Epidermal melanocyte (primary cell): ENCODE results near the gene NRSN1.
A peak's percentile ranks its signal among the peaks of the same experiment; 100 is the strongest.

Source experiments
- DNase-seq: peaks from one replicate; pipeline ENCODE4 v3.0.0; 2011; ENCODE audit warnings: low spot score; ENCODE audit not compliant: insufficient read length

NRSN1 gene, protein sequence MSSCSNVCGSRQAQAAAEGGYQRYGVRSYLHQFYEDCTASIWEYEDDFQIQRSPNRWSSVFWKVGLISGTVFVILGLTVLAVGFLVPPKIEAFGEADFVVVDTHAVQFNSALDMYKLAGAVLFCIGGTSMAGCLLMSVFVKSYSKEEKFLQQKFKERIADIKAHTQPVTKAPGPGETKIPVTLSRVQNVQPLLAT

DNA sequence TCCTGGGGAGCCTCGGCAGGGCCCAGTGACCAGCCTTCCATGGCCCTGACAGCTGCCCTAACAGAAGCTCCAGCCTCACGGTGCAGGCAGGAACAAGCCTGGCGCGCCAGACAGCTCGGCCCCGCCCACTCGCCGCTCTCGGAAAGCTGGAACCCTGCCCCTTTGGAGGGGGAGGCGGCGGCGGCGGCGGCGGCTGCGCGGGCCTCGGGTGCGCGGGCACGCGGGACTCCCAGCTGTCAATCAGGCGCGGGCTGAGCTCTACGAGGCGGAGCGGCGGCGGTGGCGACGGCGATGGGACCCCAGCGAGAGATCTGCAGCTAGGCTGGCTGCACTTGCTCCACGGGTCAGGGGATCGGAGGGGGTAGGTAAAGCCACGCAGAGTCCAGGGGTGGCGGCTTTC, at the start of gene NRSN1:
TSS of gene NRSN1 (plus strand) at position 236 of the 400 bp plus-strand sequence. CDS start 8,113 bp downstream, outside the sequence.
- DNase-seq: no peak

DNA sequence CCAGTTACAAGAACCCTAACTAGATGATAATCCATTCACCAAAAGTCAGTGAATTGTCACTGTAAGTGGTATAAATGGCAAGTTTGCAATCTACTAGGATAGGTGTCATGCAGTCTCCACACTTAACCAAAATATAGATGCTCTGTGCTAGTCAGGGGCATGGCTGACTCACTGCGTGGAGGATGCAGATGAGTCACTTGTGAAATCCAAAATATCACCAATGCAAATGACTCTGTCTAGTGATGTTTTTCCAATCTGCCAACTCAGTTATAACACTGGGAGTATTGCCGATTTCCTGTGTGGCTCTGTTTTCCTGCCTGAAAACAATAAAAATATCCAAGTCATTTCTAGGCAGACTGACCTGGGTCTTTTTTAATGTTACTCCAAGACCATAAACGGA, 47.8 kb upstream of the NRSN1 start:
- no peak for DNase-seq

DNA sequence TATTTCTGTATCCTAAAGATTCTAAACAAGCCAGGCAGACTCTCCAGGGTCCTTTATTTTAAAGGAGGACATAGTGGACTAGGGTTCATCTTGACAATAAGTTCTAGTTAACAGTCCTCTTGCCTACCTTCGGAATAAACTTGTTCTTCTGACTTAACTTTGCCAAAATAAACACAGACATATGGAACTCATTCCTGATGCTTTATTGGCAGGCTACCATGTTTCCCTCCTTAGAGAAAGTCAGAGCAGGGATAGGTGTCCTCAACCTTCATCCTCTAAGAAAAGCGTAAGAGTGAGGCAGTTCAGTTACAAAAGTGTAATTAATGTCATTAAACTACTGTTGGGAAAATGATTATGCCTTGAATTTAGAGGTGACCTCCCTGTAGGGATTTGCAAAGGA, 46.9 kb upstream of the NRSN1 start:
- DNase-seq: no peak

DNA sequence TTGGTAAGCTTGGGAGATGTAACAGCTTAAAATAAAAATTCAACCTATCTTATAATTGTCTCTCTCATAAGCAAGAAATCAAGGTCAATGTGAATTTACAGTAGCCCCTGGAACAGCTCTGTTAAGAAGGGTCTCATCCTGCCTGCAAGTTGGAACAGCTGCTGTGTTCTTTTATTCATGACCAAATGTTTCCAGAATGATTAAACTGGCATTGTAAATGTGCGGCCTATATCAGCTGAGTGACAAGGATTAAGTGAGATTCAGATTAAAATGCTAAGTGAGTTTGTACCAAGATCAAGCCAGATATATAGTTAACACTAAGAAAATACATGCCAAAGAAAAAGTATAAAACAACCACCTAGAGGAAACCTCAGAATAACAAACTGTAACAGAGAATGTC, 45.3 kb upstream of the NRSN1 start:
- DNase-seq: no peak

DNA sequence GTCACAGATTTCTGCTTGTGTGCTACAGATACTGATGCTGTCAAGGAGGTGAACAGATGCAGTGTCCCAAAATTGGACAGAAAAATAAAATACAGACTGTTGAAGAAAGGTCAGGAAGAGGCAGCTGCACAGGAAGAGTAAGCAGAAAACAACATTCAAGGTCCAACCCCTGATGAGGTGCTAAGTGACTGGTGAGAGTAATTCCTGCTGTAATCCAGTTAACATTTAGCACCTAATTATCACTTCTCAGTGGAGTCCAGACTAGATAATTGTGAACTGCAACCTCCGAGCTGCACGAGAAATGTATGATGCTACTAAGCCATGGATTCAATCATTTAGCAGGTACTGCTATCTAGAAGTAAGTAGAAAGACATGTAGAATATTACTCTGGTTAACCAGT, 36.3 kb upstream of the NRSN1 start:
- no peak for DNase-seq

DNA sequence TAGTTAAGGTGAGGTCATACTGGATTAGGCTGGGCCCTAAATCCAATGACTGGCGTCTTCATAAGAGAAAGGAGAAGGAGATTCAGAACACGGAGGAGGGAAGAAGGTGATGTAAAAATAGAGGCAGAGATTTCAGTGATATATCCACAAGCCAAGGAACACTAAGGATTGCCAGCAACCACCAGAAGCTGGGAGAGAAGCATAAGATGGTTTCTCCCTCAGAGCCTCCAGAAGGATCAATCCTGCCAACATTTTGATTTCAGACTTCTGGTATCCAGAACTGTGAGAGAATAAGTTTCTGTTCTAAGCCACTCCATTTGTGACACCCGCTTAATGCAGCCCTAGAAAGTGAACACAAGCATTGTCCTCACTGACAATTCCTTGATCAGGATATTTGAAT, 33.6 kb upstream of the NRSN1 start:
- no peak for DNase-seq

DNA sequence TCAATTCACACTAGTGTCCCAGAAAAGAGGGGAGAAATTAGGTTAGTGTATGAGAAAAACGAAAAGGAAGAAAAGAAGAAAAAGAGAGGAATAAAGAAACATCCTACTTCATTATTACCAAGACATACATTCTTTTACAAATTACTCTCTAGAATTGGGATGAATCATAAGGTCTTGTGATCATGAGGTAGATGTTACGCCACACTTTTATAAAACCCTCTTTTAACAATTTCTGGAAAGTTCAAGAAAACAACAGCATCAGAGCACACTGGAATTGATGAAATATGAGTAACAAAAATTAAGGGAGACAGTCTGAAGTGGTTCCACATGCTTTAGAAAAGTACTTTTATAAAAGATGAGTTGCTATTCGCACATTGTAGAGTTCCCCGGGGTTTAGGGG, 32.6 kb upstream of the NRSN1 start:
- no peak for DNase-seq

DNA sequence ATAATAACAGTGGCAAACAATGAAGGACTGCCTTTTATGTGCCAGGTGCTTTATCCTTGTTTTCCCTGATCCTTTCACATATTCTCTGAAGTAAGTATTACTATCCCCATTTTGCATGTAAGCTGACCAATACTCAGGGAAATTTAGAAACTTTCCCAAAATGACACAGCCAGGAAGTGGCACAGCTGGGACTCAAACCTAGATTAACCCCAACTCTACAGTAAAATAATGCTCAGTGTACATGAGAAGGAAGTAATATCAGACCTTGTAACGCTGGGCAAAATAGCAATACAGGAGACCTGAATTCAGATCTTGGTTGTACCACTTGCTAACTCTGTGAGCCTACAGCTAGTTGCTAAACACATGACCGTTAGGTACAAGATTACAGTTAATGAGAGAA, 26.8 kb upstream of the NRSN1 start:
- DNase-seq: no peak

DNA sequence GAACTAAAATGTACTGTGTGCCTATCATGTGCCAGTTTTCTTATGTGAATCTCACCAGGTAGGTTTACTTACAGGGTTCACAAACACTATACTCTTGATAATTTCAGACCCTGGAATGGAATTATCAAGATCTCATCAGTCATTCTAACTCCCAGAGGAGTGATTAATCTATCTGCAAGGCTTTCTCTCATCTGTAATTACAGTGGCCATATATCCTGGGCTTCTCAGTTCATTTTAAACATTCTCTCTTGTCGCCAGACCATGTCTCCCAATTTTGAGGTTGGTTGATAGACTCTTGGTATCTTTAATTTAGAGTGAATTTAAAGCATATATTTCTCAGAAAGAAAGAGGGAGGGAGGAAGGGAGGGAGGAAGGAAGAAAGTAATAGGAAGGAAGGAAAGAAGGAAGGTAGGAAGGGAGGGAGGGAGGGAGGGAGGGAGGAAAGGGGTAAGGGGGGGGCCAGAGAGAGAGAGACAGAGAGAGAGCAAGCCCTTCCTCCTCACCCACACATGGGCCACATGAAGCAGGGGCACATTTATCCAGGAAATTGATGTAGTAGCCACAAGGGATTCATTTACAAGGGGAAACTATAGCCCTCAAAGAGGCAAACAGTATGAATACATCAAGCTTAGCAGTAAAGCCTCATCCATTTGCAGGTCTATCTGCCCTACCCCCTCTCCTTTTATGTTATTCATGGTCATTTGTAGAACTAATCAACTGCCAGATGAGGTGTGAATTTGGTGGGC, 25.8 kb upstream of the NRSN1 start:
- DNase-seq: no peak

DNA sequence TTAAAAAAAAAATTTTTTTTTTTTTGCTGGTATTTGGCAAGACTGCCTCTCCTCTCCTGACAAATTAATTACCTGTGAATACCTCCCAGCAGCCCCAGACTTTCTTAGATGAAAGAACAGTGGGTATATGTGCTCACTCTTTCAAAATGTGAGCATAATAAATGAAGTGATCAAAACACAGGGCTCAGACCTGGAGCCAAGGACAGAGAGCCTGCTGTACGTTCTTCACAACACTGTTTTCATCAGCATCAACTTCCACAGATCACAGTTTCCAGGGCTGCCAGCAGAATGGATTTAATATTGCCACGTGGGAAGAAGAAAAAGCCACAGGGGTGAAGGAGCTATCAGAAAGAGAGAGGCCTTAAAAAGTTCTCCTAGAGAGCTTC, 25.3 kb upstream of the NRSN1 start:
- DNase-seq: no peak

DNA sequence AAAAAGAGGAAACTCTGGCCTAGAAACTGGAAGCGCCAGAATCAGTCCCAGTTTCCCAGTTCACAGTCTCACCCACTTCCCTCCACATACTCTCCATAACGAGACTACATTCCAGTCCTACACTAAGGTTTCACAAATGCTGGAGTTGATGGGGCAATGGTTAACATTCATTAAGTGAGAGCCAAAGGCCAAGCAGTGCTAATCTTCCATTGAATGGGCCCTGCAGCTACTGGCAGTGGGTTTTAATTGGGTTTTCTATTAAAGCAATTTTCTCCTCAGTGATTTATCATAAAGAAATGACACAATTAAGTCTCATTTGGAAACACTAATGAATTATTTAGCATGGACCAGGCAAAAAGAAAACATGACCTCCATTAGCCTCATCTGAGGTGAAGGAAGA, 20.8 kb upstream of the NRSN1 start:
- DNase-seq: no peak

DNA sequence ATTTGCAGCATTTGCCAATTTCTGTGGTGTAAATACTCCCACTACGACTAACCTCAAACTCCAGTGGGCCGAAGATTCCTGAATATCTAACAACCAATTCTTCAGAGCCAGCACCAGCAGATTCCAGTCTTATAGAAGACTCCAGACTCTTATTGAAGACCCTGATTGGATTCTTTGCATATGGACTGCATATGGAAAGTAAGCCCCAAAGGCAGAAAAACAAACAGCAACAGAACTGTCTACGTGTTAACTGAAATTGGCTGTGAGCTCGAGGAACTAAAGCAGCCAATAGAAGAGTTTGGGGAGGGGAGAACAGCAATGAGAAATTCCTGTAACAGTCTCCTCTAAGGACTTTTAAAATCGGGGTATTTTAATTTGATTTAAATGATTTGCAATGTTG, 19.7 kb upstream of the NRSN1 start:
- DNase-seq: no peak

DNA sequence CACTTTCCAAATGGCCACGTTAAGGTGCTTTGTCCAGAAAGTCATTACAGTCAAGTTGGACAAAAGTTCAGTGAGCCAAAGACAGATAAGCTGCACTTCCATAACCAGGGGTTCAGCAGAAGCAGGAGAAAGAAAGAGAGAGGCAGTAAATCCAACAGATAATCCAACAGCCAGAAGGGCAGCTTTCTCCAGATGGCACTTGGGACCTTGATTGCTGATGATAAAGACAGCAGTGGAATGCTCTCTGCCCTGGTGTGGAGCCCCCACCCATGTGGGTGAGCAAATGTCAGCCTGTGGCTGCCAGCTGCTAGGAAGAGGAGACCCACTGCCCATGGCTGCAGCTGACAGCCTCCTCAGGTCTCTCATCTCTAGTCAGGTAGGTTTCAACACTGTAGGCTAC, 18.7 kb upstream of the NRSN1 start:
- DNase-seq: no peak

DNA sequence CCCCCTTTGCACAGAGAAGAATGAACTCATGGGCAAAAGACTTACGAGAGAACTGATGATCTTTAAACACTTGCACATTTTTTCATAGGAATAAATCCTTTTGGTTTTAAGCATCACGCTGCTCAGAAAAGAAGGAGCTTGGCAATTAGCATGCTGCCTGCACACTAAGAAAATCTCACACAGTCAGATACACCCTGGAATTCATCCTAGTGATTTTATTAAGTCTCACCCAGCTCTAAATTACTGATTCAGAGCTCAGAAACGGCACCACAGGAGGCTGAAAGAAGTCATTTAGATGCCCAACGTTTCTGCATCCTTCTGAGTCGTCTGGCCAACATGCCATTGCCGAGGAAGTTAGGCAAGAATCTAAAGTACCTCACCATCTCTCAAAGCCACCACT, 18.0 kb upstream of the NRSN1 start:
- no peak for DNase-seq

DNA sequence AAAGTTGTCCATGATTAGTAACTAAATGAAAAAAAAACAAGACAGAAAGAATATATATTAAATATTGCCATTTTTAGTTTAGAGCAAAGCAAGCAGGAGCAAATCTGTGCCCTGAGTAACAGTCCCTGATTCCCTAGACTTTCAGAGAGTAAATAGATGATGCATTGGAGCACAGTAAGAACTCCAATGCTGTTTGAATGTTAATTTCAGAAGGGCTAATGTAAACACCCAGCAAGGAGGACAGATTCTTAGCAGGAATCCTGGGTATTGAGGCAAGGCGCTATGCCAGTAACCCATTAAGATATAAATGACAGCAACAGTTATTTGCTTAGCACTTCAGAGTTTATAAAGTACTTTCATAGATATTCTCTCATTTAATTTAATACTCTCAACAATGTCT, 15.6 kb upstream of the NRSN1 start:
- DNase-seq: no peak

DNA sequence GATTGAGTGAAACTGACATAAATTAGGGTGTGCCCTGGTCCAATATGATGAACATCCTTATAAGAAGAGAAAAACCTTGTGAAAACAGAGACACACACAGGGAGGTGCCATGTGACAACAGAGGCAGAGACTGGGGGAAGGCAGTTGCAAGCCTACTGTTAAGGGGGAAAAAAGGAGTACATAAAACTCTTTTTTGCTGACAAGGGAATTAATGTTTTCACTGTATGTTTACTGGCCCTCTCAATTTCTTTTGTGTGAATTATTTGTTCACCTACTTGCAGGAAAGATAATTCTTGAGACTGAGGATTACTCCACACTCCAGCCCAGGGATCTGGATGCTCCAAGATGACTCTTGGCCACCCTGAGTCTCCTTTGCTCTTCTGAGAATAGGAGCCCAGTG, 12.1 kb upstream of the NRSN1 start:
- DNase-seq: no peak

DNA sequence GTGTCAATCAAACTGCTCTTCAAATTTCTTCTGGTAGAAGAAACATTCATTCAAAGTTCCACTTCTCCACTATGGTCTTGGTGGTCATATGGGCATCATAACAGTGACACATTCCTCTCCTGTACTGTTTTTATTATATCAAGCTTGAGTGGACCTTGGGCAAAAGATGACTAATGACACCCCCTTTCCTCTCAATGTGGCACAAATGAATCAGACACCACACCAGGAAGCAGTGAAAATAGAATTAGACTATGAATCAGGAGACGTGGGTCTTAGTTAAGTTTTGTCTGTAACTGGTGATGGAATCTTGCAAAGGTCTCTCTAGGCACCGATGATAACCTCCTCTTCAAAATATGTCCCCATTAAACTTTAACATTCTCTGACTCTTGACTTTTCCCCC, 9.0 kb upstream of the NRSN1 start:
- DNase-seq: no peak

DNA sequence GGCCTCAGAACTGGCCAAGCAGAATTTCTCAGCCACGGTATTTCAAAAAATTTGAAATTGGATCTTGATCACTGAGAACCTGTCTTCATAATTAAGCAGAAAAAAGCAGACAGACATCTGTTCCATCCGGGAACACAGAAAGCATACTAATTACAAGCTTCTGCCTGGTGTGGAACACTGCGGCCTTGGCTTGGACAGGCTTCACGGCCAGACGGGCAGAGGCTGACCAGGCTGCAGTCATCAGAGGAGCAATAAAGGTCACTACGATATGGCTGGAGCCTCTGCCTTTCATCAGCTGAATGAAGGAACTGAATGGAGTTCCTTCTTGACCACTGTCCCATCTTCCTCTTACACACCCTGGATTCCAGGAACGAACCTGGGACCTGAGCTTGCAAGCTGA, 3.9 kb upstream of the NRSN1 start:
- DNase-seq: no peak

DNA sequence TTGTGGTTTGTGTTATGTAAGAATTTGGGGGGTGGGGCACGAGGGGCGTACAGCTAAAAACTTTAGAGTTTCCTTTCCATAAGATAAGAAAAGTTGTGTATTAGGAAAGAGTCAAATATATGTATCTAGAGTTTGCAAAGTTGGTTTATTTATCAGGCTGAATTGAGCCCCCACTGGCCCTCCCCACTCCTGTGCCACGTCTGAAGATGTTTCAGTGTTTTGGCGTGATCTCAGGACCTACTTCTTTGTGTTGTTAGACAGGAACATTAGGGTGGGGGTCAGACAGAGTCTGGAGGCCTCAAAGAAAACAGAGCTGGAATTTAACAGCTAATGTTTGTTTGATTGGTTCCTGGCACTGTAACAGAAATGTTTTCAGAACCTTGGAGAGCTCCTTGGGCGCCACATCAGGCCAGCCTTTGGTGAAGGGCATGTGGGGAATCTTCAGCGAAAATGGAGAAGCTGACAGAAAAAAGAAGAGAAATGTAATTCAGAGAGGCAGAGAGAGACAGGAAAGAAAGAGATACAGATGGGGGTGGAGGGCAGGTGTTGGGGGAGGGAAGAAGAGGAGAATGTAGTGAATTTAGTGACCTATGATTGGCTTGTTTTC, 674 bp downstream of the NRSN1 start:
- peak; percentile 85 for DNase-seq

DNA sequence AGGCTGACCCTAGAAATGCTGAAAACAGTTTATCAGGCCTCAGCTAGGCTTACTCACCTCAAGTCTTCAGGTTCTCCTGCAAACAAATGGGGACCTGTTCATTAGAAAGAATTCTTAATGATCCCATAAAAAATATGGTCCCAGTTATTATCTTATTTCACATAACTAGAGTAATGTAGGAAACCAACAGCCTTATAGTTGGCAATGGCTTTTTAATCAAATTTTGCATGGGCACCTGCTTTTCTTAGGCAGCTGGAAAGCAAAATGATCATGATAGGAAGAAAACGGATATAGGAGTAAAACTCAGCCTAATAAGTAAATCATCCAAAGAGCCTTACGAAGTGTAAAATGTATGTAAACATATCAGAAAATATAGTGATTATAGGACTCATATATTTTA, 1.3 kb downstream of the NRSN1 start:
- DNase-seq: no peak

DNA sequence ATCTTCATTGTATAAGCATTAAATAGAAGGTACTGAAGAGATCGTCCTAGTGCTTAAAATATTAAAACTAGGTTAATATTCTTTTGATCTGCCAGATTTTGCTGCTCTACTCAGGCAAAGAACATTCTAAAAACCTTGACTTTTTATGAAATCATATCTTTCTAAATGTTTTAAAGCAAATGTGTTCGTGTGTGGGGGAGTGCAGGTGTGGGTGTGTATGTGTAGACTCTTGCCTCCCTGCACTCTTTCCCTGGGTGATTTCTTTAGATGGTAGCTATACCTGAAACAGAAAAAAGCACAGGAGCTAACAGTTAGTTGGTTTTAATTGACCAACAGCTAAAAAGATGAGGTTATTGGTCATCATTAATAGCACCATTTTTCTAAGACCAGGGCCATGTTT, 5.7 kb downstream of the NRSN1 start:
- no peak for DNase-seq

DNA sequence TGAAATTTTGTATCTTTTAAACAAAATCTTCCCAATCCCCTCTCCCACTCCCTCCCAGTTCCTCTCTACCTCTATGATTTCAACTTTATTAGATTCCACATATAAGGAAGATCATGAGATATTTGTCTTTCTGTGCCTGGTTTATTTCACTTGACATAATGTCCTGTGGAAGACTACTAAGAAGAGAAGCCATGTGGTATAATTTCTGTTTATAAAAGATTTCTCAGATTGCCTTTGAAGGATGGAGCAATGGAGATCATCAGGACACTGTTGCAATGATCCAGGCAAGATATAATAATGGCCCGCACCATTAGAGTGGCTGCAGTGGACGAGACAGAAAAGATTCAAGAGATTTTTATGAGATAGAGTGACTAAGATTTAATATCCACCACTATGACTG, 13.1 kb downstream of the NRSN1 start:
- DNase-seq: no peak

DNA sequence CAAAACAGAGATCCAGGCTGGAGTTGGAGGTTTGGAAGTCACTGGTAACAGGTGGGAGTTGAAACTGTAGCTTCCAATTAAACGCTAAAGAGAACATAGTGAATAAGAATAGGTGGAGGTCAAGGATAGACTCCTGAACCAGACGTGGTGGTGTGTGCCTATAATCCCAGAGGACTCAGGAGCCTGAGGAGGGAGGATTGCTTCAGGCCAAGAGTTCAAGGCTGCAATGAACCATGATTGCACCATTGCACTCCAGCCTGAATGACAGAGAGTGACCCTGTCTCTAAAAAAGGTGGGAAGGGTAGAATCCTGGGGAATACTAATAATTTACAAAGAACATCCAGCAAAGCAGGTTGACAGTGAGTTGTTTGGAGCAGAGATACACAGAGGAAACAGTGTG, 13.6 kb downstream of the NRSN1 start:
- DNase-seq: no peak
